B cell (primary cell): ENCODE data around the gene SCRT2.

Experiments
- EZH2 ChIP-seq: IDR thresholded peaks from 2 replicates; pipeline ENCODE4 v1.6.1; 2012; ENCODE audit warnings: borderline replicate concordance, low read depth, mild to moderate bottlenecking, moderate library complexity, low read length; ENCODE audit not compliant: insufficient read depth, poor library complexity, severe bottlenecking
- TF ChIP-seq, protein P1 (sequence below): fragments of 200-600 bp; IDR thresholded peaks from one replicate; pipeline ENCODE4 v1.8.0; 2022; ENCODE audit warnings: antibody characterized with exemption, mild to moderate bottlenecking

DNA sequence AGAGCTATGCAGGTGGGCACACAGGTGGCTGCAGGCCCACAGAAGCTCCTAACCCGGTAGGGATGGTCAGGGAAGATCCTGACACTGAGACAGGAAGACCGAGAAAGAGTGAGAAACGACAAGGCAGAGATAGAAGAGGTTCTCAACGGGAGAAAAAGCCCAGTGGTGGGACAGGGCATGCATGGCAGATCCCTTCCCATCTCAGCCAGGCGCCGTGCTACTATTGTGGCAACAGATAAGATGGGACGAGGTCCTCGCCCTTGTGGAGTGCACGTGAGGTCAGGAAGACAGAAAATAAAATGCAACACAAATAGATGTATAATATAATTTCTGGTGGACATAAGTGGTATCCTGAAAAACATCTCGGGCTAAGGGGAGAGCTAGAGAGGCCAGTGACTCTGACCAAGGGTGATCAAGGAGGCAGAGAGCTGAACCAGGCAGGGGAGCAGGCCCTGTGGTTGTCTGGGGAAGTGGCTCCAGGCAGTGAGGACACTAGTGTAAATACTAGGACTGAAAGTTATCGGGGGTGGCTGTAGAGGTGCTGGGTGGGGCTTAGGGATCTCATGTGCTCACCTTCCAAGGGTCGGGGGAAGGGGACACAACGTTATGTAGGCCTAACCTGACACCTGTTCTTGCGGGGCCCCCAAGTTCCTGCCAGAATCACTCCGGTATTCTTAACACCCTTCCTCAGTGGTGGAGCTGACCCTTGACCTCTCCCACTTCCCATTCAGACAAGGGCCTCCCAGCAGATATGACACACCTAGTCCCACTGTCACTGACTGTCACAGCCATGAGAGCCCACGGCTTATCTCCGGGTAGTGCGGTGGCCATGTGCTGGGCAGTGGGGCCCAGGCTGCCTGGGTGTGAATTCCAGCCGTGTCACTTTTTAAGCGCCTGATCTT is 23.6 kb downstream of the SCRT2 start:
- TF ChIP-seq, protein P1, sequence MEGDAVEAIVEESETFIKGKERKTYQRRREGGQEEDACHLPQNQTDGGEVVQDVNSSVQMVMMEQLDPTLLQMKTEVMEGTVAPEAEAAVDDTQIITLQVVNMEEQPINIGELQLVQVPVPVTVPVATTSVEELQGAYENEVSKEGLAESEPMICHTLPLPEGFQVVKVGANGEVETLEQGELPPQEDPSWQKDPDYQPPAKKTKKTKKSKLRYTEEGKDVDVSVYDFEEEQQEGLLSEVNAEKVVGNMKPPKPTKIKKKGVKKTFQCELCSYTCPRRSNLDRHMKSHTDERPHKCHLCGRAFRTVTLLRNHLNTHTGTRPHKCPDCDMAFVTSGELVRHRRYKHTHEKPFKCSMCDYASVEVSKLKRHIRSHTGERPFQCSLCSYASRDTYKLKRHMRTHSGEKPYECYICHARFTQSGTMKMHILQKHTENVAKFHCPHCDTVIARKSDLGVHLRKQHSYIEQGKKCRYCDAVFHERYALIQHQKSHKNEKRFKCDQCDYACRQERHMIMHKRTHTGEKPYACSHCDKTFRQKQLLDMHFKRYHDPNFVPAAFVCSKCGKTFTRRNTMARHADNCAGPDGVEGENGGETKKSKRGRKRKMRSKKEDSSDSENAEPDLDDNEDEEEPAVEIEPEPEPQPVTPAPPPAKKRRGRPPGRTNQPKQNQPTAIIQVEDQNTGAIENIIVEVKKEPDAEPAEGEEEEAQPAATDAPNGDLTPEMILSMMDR: no peak
- no peak for TF ChIP-seq EZH2
